Kidney (tissue), 14 donors: ENCODE data around the gene ISCU. TPM values are rescaled to one million over a fixed set of nuclear protein-coding genes. Genes with fewer than 3 reads are reported as not detected.

Experiments used
- DNase-seq, 5 donors: peaks; one replicate each; pipeline ENCODE4 v3.0.0-alpha.2; 2013 to 2020
- FAIRE-seq: peaks from 2 replicates; lab custom pipeline; 2012; peaks lifted over from hg19 to GRCh38; lab: Jason Lieb, UNC
- H3K27ac ChIP-seq, 2 donors: one replicate each; pipeline ENCODE4 v1.7.0; 2013; ENCODE audit warnings: low read depth in 2 of 2, low read length in 2 of 2, inconsistent platforms in 1 of 2
- H3K27me3 ChIP-seq: one replicate; pipeline ENCODE4 v1.7.1; 2013; ENCODE audit warnings: low read length, inconsistent platforms; ENCODE audit not compliant: control insufficient read depth, insufficient read depth
- H3K36me3 ChIP-seq, 3 donors: one replicate each; pipeline versions ENCODE4 v1.7.0 to v1.7.1; 2013; ENCODE audit warnings: low read length in 3 of 3, control low read depth in 1 of 3, inconsistent platforms in 1 of 3; ENCODE audit not compliant: insufficient read depth in 3 of 3, control insufficient read depth in 2 of 3
- H3K4me1 ChIP-seq, 3 donors: one replicate each; pipeline versions ENCODE4 v1.7.0 to v1.7.1; 2013; ENCODE audit warnings: low read length in 3 of 3, inconsistent platforms in 1 of 3, low read depth in 1 of 3; ENCODE audit not compliant: control insufficient read depth in 2 of 3, insufficient read depth in 2 of 3
- H3K4me3 ChIP-seq, 3 donors: one replicate each; pipeline versions ENCODE4 v1.7.0 to v1.8.1; 2013; ENCODE audit warnings: low read length in 3 of 3, control low read depth in 1 of 3, inconsistent platforms in 1 of 3
- H3K9ac ChIP-seq, 3 donors: one replicate each; pipeline versions ENCODE4 v1.7.0 to v1.7.1; 2013; ENCODE audit warnings: low read length in 3 of 3, control low read depth in 1 of 3, inconsistent platforms in 1 of 3
- H3K9me3 ChIP-seq, 3 donors: one replicate each; pipeline versions ENCODE4 v1.7.0 to v1.7.1; 2013; ENCODE audit warnings: low read length in 3 of 3, control low read depth in 1 of 3, inconsistent platforms in 1 of 3; ENCODE audit not compliant: control insufficient read depth in 2 of 3, insufficient read depth in 1 of 3
- intact Hi-C: fragments of 100-400 bp; cut with DNase I; formaldehyde crosslinking; loops from one replicate; pipeline ENCODE4 v1.11.1; 2022
- polyA plus RNA-seq: library from polyadenylated mRNA; stranded (reverse); fragments of 350-450 nt; fragmentation: Illumina TruSeq; extraction: RNeasy Lipid Tissue Mini Kit (QIAGEN cat#74804); gene quantifications from one replicate; pipeline ENCODE4 v1.2.3, GENCODE V29; 2014; ENCODE audit warnings: low read depth, low replicate concordance; ENCODE audit not compliant: insufficient read depth
- total RNA-seq: library from RNA; stranded (reverse); fragmentation: NEBNext Ultra II Directional; extraction: Animal tissue kit (Norgen Biotek cat#: 25700); gene quantifications from one replicate; pipeline ENCODE4 v1.2.1, GENCODE V29; 2021
- TF ChIP-seq, protein P1 (sequence below): IDR thresholded peaks from 3 replicates; pipeline ENCODE4 v1.5.1; 2012; ENCODE audit warnings: mild to moderate bottlenecking, moderate library complexity, borderline replicate concordance; ENCODE audit not compliant: insufficient read depth; ENCODE audit errors: extremely low read depth
- donor health status: control.
- donor health status: control.
- donor health status: control.
- donor health status: control.
- donor health status: control.
- donor health status: DM: yes; HTN: yes; CAD: no.
- donor health status: Normal renal cell carcinoma (clear cell type).

The ISCU gene
- total and polyA plus RNA-seq, 2 donors from 2014 or later = 183 to 511 TPM

DNA sequence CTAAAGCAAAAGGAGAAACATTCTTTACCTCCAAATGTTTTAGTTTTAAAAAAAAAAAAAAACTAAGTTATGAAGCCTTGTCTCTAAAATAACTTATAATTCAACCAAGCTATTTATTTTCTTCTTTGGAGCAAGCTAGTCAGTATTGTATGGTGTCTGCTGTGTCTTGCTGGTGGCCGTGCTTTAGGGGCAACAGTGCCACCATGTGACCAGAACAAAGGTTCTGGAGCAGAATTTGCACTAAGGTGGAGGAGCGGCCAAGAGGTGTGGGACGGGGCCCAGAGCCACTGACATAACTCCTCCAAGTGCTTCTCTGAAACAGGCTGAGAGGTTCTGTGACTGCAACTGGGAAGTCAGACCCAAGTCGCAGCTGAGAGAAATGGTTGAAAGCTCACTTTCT is 42.8 kb upstream of the ISCU start:
- intact Hi-C loops = no loop called here
- TF ChIP-seq, protein P1, sequence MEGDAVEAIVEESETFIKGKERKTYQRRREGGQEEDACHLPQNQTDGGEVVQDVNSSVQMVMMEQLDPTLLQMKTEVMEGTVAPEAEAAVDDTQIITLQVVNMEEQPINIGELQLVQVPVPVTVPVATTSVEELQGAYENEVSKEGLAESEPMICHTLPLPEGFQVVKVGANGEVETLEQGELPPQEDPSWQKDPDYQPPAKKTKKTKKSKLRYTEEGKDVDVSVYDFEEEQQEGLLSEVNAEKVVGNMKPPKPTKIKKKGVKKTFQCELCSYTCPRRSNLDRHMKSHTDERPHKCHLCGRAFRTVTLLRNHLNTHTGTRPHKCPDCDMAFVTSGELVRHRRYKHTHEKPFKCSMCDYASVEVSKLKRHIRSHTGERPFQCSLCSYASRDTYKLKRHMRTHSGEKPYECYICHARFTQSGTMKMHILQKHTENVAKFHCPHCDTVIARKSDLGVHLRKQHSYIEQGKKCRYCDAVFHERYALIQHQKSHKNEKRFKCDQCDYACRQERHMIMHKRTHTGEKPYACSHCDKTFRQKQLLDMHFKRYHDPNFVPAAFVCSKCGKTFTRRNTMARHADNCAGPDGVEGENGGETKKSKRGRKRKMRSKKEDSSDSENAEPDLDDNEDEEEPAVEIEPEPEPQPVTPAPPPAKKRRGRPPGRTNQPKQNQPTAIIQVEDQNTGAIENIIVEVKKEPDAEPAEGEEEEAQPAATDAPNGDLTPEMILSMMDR = peak; percentile 6
- FAIRE-seq = no peak

DNA sequence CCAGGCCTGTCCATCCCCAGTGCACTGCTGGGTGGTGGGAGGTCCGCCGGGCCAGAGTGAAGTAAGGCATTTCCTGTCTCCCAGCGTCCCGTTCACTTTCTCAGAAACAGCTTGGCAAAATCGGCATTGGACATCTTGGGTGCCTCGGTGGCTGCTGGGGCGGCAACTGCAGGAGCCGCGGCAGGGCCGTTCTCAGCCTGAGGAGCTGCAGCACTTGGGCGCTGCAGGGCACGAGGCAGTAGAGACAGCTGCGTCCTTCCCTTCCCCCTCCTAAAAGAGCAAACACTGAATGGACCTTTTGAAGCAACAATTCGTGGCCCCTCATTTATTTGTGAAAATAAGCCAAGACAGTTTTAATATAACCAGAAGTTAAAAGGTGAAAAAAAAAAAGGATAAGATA is 39.0 kb upstream of the ISCU start:
- no peaks in the 10 kb centered on the region for H3K4me1 ChIP-seq
- intact Hi-C loops = no loop called here
- no peaks in the 10 kb centered on the region for H3K27me3 ChIP-seq
- H3K4me3 ChIP-seq = no peak overlapping the region
- H3K36me3 ChIP-seq = peaks cover 13 to 65% (median 64%) of the 10 kb centered on the region in 3 donors
- FAIRE-seq = no peak
- no peak overlapping the region for H3K27ac ChIP-seq
- no peak for DNase-seq
- no peak overlapping the region for H3K9ac ChIP-seq
- TF ChIP-seq, protein P1 = no peak
- no peaks in the 10 kb centered on the region for H3K9me3 ChIP-seq

More for the DNA sequence above, 42.8 kb upstream of the ISCU start:
- Histone ChIP-seq H3K9ac (no peak overlapping the region), H3K9me3 (no peaks in the 10 kb centered on the region), H3K27me3 (no peaks in the 10 kb centered on the region), H3K27ac (no peak overlapping the region), H3K4me3 (no peak overlapping the region), H3K4me1 (peaks cover 0 to 13% (median 0%) of the 10 kb centered on the region in 3 donors), H3K36me3 (peaks cover 8 to 43% (median 34%) of the 10 kb centered on the region in 3 donors)
- DNase-seq = no peak

DNA sequence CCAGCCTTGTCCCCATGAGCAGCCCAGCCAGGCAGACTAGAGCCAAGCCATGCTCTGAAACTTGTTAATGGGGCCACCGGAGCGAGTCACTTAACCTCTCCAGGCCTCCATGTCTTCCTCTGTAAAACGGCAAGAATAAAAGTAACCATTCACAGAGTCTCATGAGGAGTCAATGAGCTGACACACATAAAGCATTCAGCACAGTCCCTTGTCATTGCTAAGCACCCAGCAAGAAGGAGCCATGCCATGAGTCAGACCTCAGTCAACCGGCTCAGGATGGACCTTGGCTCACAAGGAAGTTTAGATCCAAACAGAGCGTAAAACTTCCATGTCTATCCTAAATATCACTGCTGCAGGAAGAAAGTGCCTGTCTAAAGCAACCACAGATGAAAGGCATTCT is 36.7 kb upstream of the ISCU start:
- Histone ChIP-seq H3K9ac (no peak overlapping the region), H3K27me3 (no peaks in the 10 kb centered on the region), H3K36me3 (peaks cover 7 to 65% (median 63%) of the 10 kb centered on the region in 3 donors), H3K9me3 (no peaks in the 10 kb centered on the region), H3K4me1 (no peaks in the 10 kb centered on the region), H3K4me3 (no peak overlapping the region), H3K27ac (no peak overlapping the region)
- intact Hi-C loops = no loop called here
- no peak for FAIRE-seq
- TF ChIP-seq, protein P1 = no peak
- DNase-seq = no peak

DNA sequence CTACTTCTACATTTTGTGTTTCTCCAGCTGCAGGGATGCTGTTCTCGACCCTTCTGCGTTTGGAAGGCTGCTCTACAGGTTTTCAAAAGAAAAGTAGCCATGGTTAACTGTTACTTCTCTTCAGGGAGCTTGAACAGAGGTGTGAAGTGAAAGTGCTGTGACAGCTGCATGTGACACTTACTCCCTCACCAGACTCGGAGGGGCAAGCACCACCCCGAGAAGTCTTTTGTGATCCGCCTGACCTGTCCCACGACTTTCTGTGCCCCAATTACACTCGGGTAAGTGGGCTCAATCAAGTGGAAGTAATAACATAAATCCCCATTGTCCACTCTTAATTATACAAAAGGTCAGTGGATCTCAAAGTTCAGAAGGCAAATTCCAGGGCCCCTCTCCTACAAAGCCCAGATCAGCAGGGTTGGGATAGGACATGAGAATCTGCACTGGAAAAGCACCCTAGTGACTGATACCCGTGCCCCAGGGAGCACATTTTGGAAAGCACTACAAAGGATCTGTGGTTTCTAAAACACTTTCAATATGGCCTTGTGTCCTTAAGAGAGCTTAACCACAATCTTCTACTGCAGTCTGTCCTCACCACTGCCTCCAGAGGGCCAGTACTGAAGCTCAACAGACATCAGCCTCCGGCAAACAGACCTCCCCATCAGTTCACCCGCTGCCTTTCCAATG is 35.8 kb upstream of the ISCU start:
- TF ChIP-seq, protein P1 = no peak
- Histone ChIP-seq H3K9ac (no peak overlapping the region), H3K27me3 (no peaks in the 10 kb centered on the region), H3K36me3 (peaks cover 7 to 70% (median 60%) of the 10 kb centered on the region in 3 donors), H3K4me1 (no peaks in the 10 kb centered on the region), H3K9me3 (no peaks in the 10 kb centered on the region), H3K27ac (no peak overlapping the region), H3K4me3 (no peak overlapping the region)
- intact Hi-C loops = no loop called here
- no peak for DNase-seq
- no peak for FAIRE-seq
